AG20443 (cell line): ENCODE results near the gene TMEM150B.

Experiments
- DNase-seq: peaks from one replicate; pipeline ENCODE4 v3.0.0; 2012; ENCODE audit warnings: low spot score, mixed read lengths

Gene TMEM150B

GRCh38 chr19:55305491-55305890 is 19.6 kb downstream of the TMEM150B start:
- DNase-seq: peak; percentile 58

GRCh38 chr19:55304980-55305379 is 20.2 kb downstream of the TMEM150B start:
- no peak for DNase-seq

GRCh38 chr19:55304279-55304978 is 20.7 kb downstream of the TMEM150B start:
- DNase-seq: no peak

- no peak for DNase-seq
Measured at GRCh38 chr19:55303477-55303876, 21.7 kb downstream of the TMEM150B start.

- DNase-seq: no peak
Measured at GRCh38 chr19:55302318-55302703, 22.8 kb downstream of the TMEM150B start.

- peak; percentile 100 for DNase-seq
Measured at GRCh38 chr19:55301459-55302317, 23.5 kb downstream of the TMEM150B start.

GRCh38 chr19:55300886-55301458 is 24.2 kb downstream of the TMEM150B start:
- no peak for DNase-seq

- no peak for DNase-seq
Measured at GRCh38 chr19:55299991-55300390, 25.1 kb downstream of the TMEM150B start.

- no peak for DNase-seq
Measured at GRCh38 chr19:55297267-55297666, 27.9 kb downstream of the TMEM150B start.

GRCh38 chr19:55289117-55289796 is 35.9 kb downstream of the TMEM150B start:
- DNase-seq: no peak

GRCh38 chr19:55287361-55288079 is 37.6 kb downstream of the TMEM150B start:
- no peak for DNase-seq

GRCh38 chr19:55285229-55285890 is 39.8 kb downstream of the TMEM150B start:
- no peak for DNase-seq

- no peak for DNase-seq
Measured at GRCh38 chr19:55284405-55285058, 40.6 kb downstream of the TMEM150B start.

GRCh38 chr19:55283548-55284377 is 41.4 kb downstream of the TMEM150B start, which contains the start of gene BRSK1:
BRSK1 (plus strand) TSS chr19:55283997; CDS start chr19:55284443, 446 bp downstream.
- DNase-seq: peak; percentile 63

- DNase-seq: peak; percentile 92
Measured at GRCh38 chr19:55279770-55280643, 45.1 kb downstream of the TMEM150B start, which contains the start of gene HSPBP1. HSPBP1 (minus strand) TSS chr19:55280110; CDS start chr19:55279608, 502 bp downstream.

GRCh38 chr19:55279340-55279739 is 45.8 kb downstream of the TMEM150B start:
- DNase-seq: no peak

- DNase-seq: no peak
Measured at GRCh38 chr19:55278391-55279135, 46.6 kb downstream of the TMEM150B start.

- DNase-seq: no peak
Measured at GRCh38 chr19:55277494-55277893, 47.6 kb downstream of the TMEM150B start.
